ENCODE data around the gene COL11A2.

DNA sequence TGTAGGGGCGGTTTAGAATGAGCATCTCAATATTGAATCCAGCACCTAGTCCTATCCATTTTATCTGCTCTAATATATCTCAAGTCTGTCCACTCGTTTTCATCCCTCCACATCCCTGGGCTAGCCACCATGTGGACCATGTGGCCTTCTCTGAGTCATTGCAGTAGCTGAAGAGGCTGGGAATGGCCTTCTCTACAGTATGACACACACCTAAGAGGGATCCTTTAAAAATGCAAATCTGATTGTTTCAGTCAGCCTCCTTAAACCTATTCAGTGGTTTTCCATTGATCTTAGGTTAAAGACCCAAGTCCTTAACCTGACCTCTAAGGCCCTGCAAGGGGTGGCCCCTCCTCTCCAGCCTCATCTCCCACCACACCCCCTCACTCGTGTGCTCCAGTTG, 25.4 kb upstream of the COL11A2 start:
- no peak for TF ChIP-seq CTCF (IDR thresholded peaks at IDR 0.05)
- TF ChIP-seq POLR2AphosphoS5 (IDR thresholded peaks at IDR 0.05): no peak
